Measurements from ENCODE around the gene PPP2R1A.

GRCh38 chr19:52189735-52190486, at the start of gene PPP2R1A:
- TF ChIP-seq CTCF (IDR thresholded peaks at IDR 0.05; ENCODE audit: insufficient read depth, low read length): no peak
- TF ChIP-seq POLR2AphosphoS5 (IDR thresholded peaks at IDR 0.05; ENCODE audit: low read depth): peak; percentile 60; the same call in 1 of the 2 replicates
- peak; percentile 52 for TF ChIP-seq GABPA (IDR thresholded peaks at IDR 0.05; ENCODE audit: low read depth)
- TF ChIP-seq SPI1 (IDR thresholded peaks at IDR 0.05; ENCODE audit: borderline replicate concordance, low read depth): peak; percentile 52; the same call in 1 of the 2 replicates
